HG03558 (cell line): ENCODE measurements around the gene ADORA1.

ENCODE experiments used
- ATAC-seq: cut with Tn5 transposase; IDR thresholded peaks from one replicate; pipeline ENCODE4 v1.9.1; 2021; ENCODE audit warnings: moderate number of reproducible peaks; ENCODE audit not compliant: unreplicated experiment; ENCODE audit errors: extremely low read depth

The ADORA1 gene

DNA sequence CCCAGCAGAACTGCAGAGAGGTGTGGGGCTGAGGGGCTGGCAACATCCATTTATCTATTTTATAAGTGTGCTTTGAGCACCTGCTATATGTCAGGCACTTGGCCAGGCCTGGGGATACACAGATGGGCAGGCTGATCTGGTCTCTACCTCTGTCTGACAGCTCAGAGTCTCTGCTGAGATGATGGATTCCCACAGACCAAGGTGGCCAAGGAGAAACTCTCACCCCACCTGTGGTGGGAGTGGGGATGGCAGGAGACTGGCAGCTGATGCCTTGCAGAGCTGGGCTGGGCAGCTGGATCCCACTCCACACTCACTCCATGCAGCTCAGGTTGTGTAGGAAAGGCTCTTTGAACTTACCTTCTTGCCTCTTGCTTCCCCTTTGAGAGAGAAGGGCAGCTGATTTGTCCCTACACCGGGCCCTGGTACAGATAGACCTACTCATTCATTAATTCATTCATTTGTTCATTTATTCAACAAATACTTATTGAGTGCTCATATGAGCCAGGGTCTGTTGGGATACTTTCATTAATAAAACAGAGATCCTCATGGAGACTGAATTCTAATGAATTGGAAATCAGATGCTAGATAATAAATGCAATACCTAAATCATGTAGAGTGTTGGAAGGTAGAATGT, 9.0 kb downstream of the ADORA1 start:
- no peak for ATAC-seq

DNA sequence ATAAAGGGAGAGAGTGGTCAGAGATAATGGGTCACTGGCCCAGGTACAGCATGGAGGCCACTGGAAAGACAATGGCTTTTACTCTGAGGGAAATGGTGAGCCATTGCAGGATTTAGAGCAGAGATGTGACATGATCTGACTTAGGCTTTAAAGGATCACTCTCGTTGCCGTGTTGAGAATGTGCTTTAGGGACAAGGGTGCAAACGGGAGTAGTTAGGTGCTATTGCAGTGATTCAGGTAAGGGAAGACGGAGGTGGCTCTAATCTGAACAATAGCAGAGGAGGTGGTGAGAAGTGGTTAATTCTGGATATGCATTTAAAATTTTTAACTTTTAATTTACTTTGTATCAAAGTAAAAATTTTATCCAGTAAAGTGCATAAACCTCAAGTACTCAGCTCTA, 9.8 kb downstream of the ADORA1 start:
- ATAC-seq = no peak

DNA sequence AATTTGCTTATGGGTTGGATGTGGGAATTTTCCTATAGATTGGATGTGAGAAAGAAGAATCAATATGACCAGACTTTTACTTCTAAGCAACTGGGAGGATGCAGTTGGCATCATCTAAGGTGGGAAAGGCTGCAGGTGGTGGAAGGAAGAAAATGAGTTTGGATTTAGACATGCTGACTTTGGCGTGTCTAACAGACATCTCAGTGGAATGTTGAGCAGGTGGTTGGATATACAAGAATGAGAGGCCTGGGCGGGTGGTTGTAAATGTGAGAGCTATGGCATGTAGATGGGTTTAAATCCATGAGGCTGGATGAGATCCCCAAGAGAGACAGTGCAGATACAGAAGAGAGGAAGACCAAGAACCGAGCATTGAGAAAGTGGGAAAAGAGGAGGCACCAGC, 10.5 kb downstream of the ADORA1 start:
- ATAC-seq = no peak

DNA sequence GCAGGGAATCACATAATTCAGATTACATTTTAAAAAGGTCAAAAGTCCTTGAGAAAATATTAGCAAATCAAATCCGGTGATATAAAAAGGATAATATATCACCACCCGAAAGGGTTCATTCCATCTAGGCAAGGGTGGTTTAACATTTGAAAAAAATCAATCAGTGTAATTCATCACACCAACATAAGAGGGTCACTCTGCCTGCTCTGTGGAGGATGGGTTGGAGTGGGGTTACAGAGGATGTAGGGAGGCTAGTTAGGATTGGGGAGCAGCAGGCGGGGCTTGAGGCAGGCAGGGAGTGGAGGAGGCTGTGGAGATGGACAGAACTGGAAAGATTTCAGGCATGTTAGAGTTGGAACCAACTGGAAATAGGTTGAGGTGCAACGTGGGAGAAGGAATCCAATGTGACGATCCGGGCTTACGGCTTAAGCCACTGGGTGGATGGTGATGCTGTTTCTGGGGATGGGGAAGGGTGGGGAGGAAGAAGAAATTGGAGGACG, 12.5 kb downstream of the ADORA1 start:
- no peak for ATAC-seq

DNA sequence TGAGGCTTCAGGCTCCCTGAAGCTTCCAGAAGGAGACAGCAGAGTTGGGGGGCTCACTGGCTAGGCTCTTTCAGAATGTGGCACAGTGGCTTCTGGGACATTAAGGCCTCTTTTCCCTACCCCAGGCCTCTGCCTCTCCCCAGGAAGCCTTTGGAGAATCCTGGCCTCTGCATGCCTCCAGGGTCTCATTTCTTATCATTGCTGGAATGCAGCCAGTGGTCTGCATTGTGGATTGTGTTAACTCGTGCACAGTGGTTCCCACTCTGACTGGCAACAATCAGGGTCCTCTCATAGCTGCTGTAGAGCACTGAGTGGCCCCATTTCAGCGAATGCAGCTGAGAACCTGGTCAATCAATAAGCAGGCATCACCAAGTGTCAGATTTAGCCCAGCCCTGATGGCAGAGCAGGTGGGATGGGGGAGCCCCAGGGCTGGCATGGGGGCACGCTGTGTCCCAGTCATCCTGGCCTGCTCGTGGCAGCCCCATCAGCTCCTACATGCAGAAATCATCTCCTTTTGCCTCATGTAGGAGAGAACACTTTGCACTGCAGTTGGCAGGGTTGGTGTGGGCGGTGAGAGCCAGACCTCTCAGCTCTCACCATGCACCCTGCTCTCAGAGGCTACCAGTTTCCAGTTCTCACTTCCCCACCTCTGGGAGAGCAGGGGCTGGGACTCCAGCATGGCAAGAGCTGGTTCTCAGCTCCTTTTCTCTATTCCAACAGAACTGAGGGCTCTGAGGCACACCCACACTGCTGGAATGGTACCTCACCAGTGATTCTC, 13.4 kb downstream of the ADORA1 start:
- no peak for ATAC-seq

DNA sequence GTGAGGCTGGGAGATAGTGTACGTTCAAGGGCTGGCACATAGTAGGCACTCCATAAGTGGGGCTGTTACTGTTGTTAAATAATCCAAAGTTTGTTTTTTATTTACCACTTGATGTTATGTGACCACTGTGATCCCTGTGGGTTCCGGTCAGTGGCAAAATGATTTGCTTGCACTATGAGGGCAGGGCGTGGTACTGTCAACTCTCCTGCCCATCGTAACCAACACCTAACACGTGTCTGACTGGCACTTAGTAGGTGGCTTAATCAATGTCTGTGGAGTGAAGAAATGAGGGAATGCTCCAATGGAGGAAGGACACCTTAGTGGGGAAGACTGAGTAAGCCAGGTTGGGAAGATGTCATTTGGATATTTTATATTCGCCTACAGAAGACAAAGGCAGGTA, 14.6 kb downstream of the ADORA1 start:
- ATAC-seq = no peak

DNA sequence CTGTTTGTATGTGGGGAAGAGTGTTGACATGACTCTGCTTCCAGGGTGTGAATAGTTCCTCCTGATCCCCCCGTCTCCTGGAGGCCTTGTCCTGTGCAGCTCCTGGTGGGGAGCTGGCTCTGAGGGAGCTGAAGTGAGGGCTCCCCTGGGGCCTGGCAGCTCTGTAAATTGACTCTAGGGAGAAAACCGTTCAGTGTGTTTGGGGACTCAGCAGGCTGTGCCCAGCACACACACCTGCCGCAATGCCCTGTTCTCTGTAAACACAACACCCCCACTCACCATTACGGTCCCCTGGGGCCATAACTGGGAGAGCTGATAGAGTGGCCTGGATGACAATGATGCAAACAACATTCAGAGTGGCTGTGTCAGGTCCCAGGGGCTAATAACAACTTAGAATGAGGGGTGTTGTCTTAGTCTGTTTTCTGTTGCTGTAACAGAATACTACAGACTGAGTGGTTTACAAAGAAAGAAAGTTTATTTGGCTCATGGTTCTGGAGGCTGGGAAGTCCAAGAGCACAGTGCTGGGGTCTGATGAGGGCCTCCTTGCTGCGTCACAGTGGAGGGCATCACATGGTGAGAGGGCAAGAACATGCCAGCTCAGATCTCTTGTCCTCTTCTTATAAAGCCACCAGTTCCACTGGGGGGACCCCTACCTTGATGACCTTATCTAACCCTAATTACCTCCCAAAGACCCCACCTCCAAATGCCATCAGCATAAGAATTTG, 15.3 kb downstream of the ADORA1 start:
- ATAC-seq = no peak

DNA sequence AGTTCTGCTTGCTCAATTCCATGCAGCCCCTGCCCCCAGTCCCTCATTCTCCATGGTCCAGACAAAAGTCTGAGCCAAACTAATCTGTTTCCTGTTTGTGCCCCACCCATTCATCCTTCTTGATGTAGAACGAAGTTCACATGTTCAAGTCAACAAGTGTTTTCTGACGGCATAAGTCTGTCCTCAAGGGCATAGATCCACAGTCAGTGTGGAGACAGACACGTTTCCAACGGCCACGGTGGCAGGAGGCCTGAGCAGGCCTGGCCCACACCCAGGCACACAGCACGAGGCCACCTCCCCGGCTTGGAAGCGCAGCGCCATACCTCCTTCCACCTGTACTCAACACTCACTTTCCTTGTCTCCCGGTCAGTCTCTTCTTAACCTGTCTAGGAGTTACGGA, 16.1 kb downstream of the ADORA1 start:
- ATAC-seq = no peak

DNA sequence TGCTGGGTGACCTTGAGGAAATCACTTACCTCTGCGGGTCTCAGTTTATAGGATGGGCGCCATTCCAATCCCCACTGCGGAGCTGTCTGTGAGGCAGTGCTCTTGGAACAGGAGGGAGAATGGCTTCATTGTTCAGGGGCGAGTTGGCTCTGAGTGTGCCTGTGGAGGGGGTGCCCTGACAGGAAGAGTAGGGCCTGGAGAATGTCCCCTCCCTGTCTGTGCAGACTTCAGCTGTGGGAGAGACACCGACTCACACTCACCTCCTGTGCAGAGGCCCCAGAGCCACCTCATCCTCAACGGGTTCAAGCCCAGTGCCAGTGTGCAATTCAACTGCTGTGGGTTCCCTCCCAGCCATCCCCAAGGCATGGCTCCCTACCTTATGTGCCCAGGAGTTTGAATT, 17.1 kb downstream of the ADORA1 start:
- ATAC-seq = no peak

DNA sequence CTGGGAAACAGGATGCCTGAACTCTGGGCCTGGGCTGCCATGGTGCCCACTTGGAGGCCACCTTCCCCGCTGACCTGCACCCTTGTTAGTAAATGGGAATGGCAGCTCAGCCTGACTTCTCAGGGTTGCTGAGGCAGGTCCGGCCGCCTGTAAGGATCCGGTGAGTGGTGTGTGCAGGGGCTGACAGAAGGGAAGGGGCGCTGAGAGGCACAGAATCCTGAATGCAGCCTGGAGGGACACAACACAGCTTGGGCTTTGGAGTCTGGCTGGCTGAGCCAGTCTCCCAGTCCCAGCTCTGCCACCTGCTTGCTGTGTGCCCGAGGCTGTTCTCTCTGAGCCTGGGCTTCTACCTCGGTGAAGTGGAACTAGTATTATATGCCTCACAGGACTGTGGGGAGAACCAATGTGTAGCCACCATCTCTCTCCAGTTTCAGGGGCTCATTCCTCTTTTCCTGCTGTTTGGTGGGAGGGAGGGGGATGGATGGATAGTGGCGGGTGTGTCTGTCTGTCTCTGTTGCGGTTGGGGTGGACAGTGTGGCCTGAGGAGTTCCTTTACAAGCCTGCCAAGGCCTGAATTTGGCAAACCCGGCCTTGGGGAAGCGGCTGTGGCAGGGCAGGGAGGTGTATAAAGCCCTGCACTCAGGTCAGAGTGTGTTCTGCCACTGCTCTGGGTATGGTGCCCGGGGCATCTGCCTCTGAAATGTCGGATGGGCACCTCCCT, 18.0 kb downstream of the ADORA1 start:
- ATAC-seq = no peak

DNA sequence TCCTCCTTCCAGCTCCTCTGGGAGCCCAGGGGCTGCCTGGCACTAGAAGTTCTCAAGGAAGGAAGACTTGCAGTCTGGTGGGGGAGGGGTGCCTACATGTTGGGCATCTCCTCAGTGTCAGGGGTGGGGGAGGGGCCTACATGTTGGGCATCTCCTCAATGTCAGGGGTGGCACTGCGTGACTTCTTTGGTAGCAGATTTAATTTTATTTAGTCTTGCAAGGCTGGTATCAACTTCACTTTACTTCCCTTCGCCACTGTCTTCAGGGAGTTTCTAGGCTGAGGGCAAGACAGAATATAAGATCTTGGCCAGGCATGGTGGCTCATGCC, 18.5 kb downstream of the ADORA1 start:
- ATAC-seq = no peak

DNA sequence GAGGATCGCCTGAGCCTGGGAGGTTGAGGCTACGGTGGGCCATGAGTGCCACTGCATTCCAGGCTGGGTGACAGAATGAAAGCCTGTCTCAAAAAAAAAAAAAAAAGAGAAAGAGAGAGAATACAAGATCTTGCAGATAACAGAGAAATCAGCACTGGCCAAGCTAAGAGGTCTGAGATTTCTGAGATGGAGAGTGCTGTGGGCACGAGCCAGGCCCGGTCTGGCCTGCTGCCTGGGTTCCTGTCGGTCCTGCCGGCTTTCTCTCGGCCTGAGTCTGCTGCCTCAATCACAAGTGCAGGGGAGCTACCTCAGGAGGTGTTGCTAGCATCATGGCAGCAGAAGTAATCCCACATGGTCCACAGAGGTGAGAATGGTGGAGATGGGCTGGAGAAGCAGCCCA, 19.0 kb downstream of the ADORA1 start:
- no peak for ATAC-seq

DNA sequence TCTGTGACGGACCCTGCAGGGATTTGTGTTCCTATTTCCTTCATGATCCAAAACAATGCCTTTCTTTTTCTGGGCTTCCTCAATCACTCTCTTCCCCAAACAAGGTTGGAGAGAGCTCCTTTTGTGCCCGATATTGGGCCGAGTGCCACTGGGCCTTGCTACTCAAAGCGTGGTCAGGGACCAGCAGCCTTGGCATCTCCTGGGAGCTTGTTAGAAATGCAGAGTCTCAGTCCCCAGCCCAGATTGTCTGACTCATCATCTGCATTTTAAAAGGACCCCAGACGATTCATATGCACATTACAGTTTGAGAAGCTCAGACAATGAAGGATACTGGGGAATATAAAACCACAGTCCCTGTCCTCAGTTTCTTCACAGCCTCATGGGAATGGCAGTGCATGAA, 19.9 kb downstream of the ADORA1 start:
- ATAC-seq = no peak

DNA sequence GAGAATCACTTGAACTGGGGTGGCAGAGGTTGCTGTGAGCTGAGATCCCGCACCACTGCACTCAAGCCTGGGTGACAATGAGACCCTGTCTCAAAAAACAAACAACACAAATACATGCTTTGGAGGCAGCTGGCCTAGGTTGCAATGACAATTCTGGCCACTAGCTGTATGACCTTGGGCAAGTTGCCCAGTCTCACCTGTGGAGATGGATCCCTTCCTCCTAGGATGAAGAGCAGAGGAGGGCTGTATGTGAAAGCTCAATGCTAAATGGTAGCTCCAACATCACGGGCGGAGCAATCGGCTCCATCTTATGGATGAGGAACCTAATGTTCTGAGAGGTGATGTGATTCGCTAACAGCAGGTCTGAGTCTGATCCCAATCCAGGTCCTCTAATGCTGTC, 20.6 kb downstream of the ADORA1 start:
- no peak for ATAC-seq

DNA sequence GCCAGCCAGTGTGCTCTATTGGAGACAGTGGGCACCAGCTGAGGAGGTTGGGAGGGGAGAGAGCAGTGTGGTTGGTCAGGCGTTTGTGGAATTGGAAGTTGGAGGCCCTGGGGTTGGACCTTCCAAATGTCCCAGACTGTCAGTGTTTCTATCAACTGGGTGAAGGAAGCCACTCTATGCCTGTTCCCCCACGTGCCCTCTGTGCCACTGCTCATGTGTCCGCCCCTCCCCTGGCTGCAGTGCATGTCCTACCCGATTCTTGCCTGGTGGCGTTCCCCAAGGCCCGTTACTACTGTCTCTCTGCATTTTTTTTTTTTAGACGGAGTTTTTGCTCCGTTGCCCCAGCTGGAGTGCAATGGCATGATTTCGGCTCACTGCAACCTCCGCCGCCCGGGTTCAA, 21.1 kb downstream of the ADORA1 start:
- no peak for ATAC-seq

DNA sequence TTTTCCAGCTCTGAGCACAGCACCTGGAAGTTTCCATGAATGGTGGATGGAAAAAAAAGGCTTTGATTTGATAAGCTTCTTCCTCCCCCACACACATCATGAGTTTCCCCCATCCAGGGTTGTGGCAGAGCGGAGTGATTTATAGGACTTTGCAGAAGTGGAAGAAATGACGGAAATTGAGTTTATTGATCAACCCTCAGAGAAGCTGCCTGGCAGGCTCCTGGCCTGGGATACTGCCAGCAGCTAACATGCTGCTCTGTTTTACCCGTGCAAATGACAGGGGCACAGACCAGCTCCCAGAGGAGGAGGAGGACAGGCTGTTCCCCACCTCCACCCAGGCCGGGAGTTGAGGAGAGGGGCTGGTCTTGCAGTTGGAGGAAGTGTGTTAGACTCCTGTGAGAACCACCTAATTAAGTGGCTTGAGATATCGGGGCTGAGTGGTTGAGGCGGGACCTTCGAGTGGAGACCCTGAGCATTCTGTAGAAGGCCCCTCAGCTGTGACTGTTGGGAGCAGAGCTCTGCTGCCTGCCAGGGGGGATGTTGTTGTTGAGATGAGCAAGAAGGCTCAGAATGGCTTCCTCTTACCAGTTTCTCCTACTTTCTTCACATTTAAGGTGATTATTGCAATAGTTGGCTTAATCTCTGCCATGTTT, 21.8 kb downstream of the ADORA1 start:
- ATAC-seq = no peak

DNA sequence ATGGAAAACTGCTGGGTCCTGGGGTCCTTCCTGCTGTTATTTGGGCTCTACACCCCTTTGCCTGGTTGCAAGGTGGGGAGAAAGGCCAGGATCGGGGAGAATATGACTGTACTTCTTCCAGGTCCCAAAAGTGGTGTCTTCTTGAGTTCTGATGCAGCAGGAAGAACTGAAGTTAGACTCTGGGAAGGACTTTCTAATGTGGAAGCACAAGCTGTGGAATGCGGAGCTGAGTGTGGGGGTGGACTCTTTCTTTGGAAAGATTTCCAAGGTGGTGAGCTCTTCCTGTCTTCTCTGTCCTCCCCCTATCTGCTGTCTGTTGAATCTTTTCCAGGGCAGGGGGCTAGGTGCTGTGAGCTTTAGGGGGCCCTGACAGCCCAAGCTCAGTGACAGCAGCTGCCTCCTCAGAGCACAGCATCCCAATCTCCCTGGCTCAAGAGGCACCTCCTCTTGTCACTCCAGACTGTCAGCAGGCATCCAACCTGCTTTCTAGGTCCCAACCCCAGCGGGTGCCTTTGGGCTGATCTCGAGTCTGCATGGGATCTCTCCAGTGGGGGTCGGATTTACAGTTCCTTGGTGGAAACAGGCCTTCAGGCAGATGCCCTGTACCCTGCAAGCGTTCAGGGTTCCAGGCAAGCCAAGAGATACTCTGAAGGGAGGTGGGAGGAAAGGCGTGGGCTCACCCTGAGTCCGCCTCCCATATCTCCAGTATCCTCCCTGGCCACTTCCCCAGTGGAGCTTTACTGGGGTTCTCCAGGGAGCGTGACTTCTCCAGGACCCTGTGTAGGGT, 23.2 kb downstream of the ADORA1 start:
- no peak for ATAC-seq

DNA sequence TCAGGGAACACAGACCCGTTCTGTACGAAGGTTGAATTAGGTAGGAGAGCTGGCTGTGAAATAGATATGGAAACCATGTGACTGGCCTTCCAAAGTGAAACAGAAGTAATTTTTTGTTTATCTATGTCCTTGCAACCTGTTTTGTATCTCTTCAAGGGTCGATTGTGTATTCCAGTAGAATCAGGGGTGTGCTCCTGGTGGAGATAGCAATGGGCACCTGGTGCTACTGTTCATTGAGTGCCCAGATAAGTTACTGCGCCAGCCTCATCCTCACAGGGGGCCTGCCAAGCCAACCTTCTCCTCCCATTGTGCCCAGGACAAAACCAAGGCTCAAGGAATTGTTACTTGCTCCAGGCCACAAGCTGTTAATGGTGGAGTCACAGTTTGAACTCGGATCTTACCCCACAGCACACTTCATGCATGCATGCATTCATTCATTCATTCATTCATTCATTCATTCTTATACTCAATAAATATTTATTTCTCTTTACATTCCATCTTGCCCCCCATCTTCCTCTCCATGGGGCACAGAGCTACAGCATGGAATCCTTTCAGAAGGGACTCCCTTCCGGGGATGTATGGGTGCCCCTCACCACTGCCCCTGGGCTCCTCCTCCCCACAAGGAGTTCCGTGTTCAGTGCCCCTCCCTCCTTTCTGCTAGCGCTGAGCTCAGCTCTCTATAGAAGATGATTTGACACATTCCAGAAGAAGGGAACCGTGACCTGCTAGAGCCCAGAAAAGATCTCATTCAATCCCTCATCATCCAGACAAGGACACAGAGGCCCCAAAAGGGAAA, 24.0 kb downstream of the ADORA1 start:
- no peak for ATAC-seq
